ENCODE measurements around the gene EVA1C.
"Not testable (repeated sequence)": the region's sequence is repeated elsewhere in the genome, so short reads cannot be mapped to it uniquely, and the experiment has no call there.

Gene EVA1C

GRCh38 chr21:32423320-32424190 is 11.0 kb downstream of the EVA1C start:
- in situ Hi-C loops (cut with MboI; ENCODE audit: low sequenced_read_pairs) = loop anchor here (25.0 kb wide), 1 partner anchor 164 kb away; the partner anchor contains the start of gene TCP10L

GRCh38 chr21:32424191-32424535 is 11.7 kb downstream of the EVA1C start:
- in situ Hi-C loops (cut with MboI; ENCODE audit: low sequenced_read_pairs) = loop anchor here (25.0 kb wide), 1 partner anchor 163 kb away; the partner anchor contains the start of gene TCP10L

- in situ Hi-C loops (cut with MboI; ENCODE audit: low sequenced_read_pairs) = loop anchor here (25.0 kb wide), 1 partner anchor 163 kb away; the partner anchor contains the start of gene TCP10L
These were observed 12.2 kb downstream of the EVA1C start for GRCh38 chr21:32424674-32425073.

- in situ Hi-C loops (cut with MboI; ENCODE audit: low sequenced_read_pairs) = no loop called here
These were observed 13.1 kb downstream of the EVA1C start for GRCh38 chr21:32425628-32426027.

GRCh38 chr21:32426066-32426465 is 13.6 kb downstream of the EVA1C start:
- in situ Hi-C loops (cut with MboI; ENCODE audit: low sequenced_read_pairs) = no loop called here

GRCh38 chr21:32426592-32427051 is 14.1 kb downstream of the EVA1C start:
- in situ Hi-C loops (cut with MboI; ENCODE audit: low sequenced_read_pairs) = no loop called here

GRCh38 chr21:32427958-32428623 is 15.6 kb downstream of the EVA1C start:
- in situ Hi-C loops (cut with MboI; ENCODE audit: low sequenced_read_pairs) = no loop called here

- in situ Hi-C loops (cut with MboI; ENCODE audit: low sequenced_read_pairs) = not testable (repeated sequence)
These were observed 20.6 kb downstream of the EVA1C start for GRCh38 chr21:32432982-32433660.

GRCh38 chr21:32437729-32438128 is 25.2 kb downstream of the EVA1C start:
- in situ Hi-C loops (cut with MboI; ENCODE audit: low sequenced_read_pairs) = no loop called here

GRCh38 chr21:32442566-32443318 is 30.2 kb downstream of the EVA1C start:
- in situ Hi-C loops (cut with MboI; ENCODE audit: low sequenced_read_pairs) = no loop called here

- in situ Hi-C loops (cut with MboI; ENCODE audit: low sequenced_read_pairs) = no loop called here
These were observed 32.6 kb downstream of the EVA1C start for GRCh38 chr21:32445101-32445500.

GRCh38 chr21:32446440-32446839 is 33.9 kb downstream of the EVA1C start:
- in situ Hi-C loops (cut with MboI; ENCODE audit: low sequenced_read_pairs) = not testable (repeated sequence)

- in situ Hi-C loops (cut with MboI; ENCODE audit: low sequenced_read_pairs) = no loop called here
These were observed 34.7 kb downstream of the EVA1C start for GRCh38 chr21:32447224-32447623.

- in situ Hi-C loops (cut with MboI; ENCODE audit: low sequenced_read_pairs) = no loop called here
These were observed 36.5 kb downstream of the EVA1C start for GRCh38 chr21:32448803-32449594.

- in situ Hi-C loops (cut with MboI; ENCODE audit: low sequenced_read_pairs) = not testable (repeated sequence)
These were observed 38.6 kb downstream of the EVA1C start for GRCh38 chr21:32450881-32451701.

- in situ Hi-C loops (cut with MboI; ENCODE audit: low sequenced_read_pairs) = not testable (repeated sequence)
These were observed 39.7 kb downstream of the EVA1C start for GRCh38 chr21:32452191-32452590.

- in situ Hi-C loops (cut with MboI; ENCODE audit: low sequenced_read_pairs) = no loop called here
These were observed 40.1 kb downstream of the EVA1C start for GRCh38 chr21:32452641-32453040.

- in situ Hi-C loops (cut with MboI; ENCODE audit: low sequenced_read_pairs) = no loop called here
These were observed 43.0 kb downstream of the EVA1C start for GRCh38 chr21:32455548-32455947.

GRCh38 chr21:32456497-32456918 is 44.0 kb downstream of the EVA1C start:
- in situ Hi-C loops (cut with MboI; ENCODE audit: low sequenced_read_pairs) = no loop called here
